Ishikawa (cell line): ENCODE results near the gene ATP6V0A1.

Experiments used
- CEBPB ChIP-seq: IDR thresholded peaks from 2 replicates; pipeline ENCODE4 v1.6.1; 2012
- CREB1 ChIP-seq: IDR thresholded peaks from 2 replicates; pipeline ENCODE4 v1.6.1; 2012; ENCODE audit warnings: low read depth
- EGR1 ChIP-seq: IDR thresholded peaks from 2 replicates; pipeline ENCODE4 v1.6.1; 2012
- EP300 ChIP-seq: IDR thresholded peaks from 2 replicates; pipeline ENCODE4 v1.6.1; 2012; ENCODE audit warnings: borderline replicate concordance
- FOXM1 ChIP-seq: IDR thresholded peaks from 2 replicates; pipeline ENCODE4 v1.6.1; 2012; ENCODE audit warnings: low read depth, borderline replicate concordance
- NFIC ChIP-seq: IDR thresholded peaks from 2 replicates; pipeline ENCODE4 v1.6.1; 2012
- RAD21 ChIP-seq: IDR thresholded peaks from 2 replicates; pipeline ENCODE4 v1.6.1; 2012; ENCODE audit warnings: low read depth
- TAF1 ChIP-seq: IDR thresholded peaks from 2 replicates; pipeline ENCODE4 v1.6.1; 2012; ENCODE audit warnings: low read depth, mild to moderate bottlenecking
- TCF12 ChIP-seq: IDR thresholded peaks from 2 replicates; pipeline ENCODE4 v1.6.1; 2012; ENCODE audit warnings: low read depth
- TEAD4 ChIP-seq: IDR thresholded peaks from 2 replicates; pipeline ENCODE4 v1.6.1; 2012
- YY1 ChIP-seq: IDR thresholded peaks from 2 replicates; pipeline ENCODE4 v1.6.1; 2012; ENCODE audit warnings: low read depth
- ZBTB7A ChIP-seq: IDR thresholded peaks from 2 replicates; pipeline ENCODE4 v1.6.1; 2012; ENCODE audit warnings: low read depth
- TF ChIP-seq, protein P1 (sequence below): IDR thresholded peaks from 2 replicates; pipeline ENCODE4 v1.6.1; 2012; ENCODE audit warnings: low read depth, mild to moderate bottlenecking
- TF ChIP-seq, protein P2 (sequence below): IDR thresholded peaks from 2 replicates; pipeline ENCODE4 v1.6.1; 2012
- TF ChIP-seq, protein P3 (sequence below): IDR thresholded peaks from 2 replicates; pipeline ENCODE4 v1.6.1; 2012

Gene ATP6V0A1

DNA sequence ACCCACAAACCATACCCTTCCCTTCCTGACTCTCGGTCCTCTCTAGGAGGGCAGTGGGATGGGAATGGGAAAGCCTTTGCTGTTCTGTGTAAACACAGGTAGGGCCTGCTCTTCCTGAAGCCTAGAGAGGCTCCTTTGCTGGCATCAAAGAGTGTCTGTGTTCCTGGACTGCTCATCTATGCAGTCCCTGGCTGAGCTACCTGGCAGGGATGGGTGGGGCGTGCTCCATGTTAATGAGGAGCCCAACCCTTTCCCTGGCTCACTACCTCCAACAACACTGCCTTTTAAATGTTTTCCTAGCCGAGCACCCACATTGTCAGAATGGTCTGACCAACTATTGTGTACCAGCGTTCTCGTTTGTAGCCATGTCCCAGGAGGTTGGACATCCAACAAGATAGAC is 50.7 kb downstream of the ATP6V0A1 start:
- TF ChIP-seq TAF1 (no peak), CEBPB (no peak), ZBTB7A (no peak), YY1 (no peak), FOXM1 (no peak), TCF12 (no peak), NFIC (no peak), TEAD4 (no peak), EGR1 (no peak)
- TF ChIP-seq, protein P1, sequence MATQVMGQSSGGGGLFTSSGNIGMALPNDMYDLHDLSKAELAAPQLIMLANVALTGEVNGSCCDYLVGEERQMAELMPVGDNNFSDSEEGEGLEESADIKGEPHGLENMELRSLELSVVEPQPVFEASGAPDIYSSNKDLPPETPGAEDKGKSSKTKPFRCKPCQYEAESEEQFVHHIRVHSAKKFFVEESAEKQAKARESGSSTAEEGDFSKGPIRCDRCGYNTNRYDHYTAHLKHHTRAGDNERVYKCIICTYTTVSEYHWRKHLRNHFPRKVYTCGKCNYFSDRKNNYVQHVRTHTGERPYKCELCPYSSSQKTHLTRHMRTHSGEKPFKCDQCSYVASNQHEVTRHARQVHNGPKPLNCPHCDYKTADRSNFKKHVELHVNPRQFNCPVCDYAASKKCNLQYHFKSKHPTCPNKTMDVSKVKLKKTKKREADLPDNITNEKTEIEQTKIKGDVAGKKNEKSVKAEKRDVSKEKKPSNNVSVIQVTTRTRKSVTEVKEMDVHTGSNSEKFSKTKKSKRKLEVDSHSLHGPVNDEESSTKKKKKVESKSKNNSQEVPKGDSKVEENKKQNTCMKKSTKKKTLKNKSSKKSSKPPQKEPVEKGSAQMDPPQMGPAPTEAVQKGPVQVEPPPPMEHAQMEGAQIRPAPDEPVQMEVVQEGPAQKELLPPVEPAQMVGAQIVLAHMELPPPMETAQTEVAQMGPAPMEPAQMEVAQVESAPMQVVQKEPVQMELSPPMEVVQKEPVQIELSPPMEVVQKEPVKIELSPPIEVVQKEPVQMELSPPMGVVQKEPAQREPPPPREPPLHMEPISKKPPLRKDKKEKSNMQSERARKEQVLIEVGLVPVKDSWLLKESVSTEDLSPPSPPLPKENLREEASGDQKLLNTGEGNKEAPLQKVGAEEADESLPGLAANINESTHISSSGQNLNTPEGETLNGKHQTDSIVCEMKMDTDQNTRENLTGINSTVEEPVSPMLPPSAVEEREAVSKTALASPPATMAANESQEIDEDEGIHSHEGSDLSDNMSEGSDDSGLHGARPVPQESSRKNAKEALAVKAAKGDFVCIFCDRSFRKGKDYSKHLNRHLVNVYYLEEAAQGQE, result no peak
- TF ChIP-seq, protein P2, sequence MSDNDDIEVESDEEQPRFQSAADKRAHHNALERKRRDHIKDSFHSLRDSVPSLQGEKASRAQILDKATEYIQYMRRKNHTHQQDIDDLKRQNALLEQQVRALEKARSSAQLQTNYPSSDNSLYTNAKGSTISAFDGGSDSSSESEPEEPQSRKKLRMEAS, result no peak

DNA sequence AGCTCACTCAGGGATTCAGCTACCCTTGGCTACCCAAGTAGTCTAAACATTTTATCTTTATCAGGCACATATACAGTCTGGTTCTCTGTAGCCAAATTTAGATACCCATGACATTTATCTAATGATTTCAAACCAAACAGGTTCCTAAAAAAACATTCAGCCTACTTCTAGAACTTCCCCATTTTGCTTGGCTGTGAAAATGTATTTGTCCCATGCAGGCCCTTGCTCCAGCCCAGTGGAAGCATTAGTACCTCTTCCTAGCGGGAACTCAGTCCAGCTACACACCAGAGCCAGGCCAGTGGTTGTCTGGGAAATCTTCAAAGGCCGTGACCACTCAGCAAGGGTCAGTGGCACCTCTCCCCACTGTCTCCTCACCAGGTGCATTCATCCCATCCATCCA is 51.2 kb downstream of the ATP6V0A1 start:
- no peak for TF ChIP-seq ZBTB7A
- TF ChIP-seq CREB1, result no peak
- no peak for TF ChIP-seq YY1

DNA sequence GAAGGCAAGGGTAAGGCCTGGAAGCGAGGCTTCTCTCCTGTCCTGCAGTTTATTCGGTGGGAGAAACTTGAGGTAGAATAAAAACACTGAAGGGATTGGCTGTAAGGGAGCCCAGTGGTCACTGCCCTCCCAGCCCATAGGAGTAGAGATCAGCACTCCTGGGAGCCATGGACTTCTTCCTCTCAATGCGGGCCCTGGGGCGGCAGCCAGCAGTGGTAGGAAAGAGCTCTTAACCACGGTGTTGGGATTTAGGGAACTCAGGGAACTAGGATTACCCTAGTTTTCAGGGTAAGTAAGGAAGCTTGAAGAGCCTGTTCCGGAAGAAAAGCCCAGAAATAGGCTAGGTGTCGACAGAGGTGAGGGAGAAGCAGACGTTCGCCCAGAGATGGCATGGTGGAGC is 53.6 kb downstream of the ATP6V0A1 start:
- no peak for TF ChIP-seq ZBTB7A
- TF ChIP-seq, protein P3, sequence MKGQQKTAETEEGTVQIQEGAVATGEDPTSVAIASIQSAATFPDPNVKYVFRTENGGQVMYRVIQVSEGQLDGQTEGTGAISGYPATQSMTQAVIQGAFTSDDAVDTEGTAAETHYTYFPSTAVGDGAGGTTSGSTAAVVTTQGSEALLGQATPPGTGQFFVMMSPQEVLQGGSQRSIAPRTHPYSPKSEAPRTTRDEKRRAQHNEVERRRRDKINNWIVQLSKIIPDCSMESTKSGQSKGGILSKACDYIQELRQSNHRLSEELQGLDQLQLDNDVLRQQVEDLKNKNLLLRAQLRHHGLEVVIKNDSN, result no peak
- no peak for TF ChIP-seq TCF12
- no peak for TF ChIP-seq EGR1
- TF ChIP-seq, protein P2, result no peak
- no peak for TF ChIP-seq TAF1
- TF ChIP-seq FOXM1, result no peak
- TF ChIP-seq TEAD4, result no peak
- TF ChIP-seq CEBPB, result no peak
- no peak for TF ChIP-seq EP300
- TF ChIP-seq NFIC, result no peak

DNA sequence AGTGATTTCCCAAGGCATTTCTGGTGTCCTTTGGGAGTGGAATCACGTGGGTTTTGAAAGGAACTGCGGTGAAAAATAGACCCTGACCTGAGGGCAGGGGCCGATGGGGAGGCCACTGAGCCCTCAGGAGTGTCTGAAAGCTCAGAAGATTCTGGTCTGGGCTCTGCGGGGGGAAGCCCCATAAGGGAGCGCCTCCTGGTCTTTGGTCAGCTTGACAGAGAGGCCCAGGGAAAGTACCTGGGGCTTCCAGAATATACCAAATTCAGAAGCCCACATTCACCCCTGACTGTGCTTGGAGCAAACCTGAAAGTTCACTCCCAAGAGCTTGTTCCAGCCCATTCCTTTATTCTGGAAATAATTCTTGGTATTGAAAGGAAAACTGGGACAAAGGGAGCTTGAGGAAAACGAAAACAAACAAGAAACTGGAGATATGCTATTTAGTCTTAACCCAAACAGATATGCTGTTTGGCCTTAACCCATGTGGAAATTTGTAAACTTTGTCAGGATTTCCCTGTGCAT is 54.1 kb downstream of the ATP6V0A1 start:
- no peak for TF ChIP-seq TEAD4

DNA sequence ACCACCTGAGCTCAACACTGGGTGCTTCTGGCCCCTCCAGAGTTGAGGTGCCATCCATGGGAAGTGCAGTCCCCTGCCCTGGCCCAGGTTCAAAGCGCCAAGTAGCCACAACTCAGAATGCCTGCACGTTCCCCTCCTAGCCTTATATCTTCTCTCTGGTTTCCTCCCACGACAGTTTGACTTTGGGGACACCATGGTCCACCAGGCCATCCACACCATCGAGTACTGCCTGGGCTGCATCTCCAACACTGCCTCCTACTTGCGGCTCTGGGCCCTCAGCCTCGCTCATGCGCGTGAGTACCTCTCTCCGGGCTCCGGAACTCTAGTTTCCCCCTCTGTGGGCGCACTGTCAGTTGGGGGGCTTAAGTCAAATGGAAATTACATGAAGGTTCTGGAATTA is 55.0 kb downstream of the ATP6V0A1 start:
- TF ChIP-seq CREB1 (no peak), RAD21 (no peak), TAF1 (no peak), FOXM1 (no peak), TCF12 (no peak), ZBTB7A (no peak), CEBPB (no peak), EGR1 (no peak), YY1 (no peak), TEAD4 (no peak), NFIC (no peak), EP300 (no peak)
- TF ChIP-seq, protein P3, result no peak
- TF ChIP-seq, protein P2, result no peak
- TF ChIP-seq, protein P1, result no peak

DNA sequence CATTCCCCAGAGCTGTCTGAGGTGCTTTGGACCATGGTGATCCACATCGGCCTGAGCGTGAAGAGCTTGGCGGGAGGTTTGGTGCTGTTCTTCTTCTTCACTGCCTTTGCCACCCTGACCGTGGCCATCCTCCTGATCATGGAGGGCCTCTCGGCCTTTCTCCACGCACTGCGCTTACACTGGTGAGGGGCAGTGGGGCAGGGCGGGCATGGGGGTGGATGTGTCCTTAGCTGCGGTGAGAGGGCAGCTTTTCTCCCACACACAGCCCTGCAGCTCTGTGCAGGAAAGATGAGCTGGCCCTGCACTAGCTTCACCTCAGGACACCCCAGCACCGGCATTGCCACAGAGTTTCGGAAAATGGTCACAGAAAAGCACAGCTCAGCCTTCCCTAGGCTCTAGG is 55.6 kb downstream of the ATP6V0A1 start:
- no peak for TF ChIP-seq RAD21
- TF ChIP-seq NFIC, result no peak
- no peak for TF ChIP-seq YY1
- TF ChIP-seq, protein P1, result no peak
- TF ChIP-seq, protein P3, result no peak
- TF ChIP-seq FOXM1, result no peak
- no peak for TF ChIP-seq EGR1
- TF ChIP-seq TEAD4, result no peak
- TF ChIP-seq ZBTB7A, result no peak
